Stimulated activated naive CD8-positive, alpha-beta T cell treated with anti-CD3 and anti-CD28 coated beads, Interleukin-15, Interleukin-2, amounts not matched to agents 100 U/mL and 50 U/mL, for 24 hours (primary cell): Measurements from ENCODE around the gene THRB.

Experiments used
- ATAC-seq: fragments of 150-1000 bp; cut with Tn5 transposase; one replicate; pipeline ENCODE4 v1.10.0; 2021
- DNase-seq: peaks from one replicate; pipeline ENCODE4 v3.0.0; 2021

THRB gene

GRCh38 chr3:24306518-24306917 lies 188.1 kb downstream of the THRB start:
- DNase-seq (no peak), ATAC-seq (no peak)

GRCh38 chr3:24305795-24306467 lies 188.7 kb downstream of the THRB start:
- ATAC-seq: no peak
- DNase-seq: no peak

DNA sequence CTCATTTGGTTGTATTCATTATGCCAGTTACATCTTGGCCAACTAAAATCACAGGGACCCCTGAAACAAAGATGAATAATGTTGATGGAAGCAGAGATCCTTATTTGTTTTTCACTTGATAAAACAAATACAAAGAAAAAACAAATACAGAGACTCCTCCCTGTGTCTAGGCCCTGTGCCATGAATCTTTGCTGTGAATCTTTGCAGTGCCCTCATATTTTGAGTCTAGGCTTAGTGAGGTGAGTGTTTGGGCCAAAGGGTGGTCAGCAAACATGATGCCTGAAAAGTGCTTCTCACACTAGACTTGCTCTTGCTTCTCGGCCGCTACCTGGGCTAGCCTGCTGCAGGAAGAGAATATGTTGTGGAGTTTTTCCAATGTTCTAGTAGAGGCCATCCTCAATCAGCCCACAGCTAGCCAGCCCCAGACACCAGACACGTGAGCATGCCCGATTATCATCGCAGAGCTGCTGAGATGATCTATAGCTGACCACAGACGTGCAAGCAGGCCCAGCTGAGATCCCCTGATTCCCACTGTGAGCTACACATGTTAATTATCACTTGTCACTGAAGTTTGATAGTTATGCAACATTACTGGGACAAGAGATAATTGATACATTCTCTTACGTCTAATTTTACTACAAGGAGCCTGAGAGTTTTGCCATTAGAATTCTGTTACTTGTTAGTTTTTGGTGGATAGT lies 191.4 kb downstream of the THRB start:
- ATAC-seq: no peak
- DNase-seq: no peak

GRCh38 chr3:24302396-24302795 lies 192.3 kb downstream of the THRB start:
- ATAC-seq: no peak
- DNase-seq: no peak

- DNase-seq (no peak), ATAC-seq (no peak)
Measured at GRCh38 chr3:24300949-24301348, 193.7 kb downstream of the THRB start.

DNA sequence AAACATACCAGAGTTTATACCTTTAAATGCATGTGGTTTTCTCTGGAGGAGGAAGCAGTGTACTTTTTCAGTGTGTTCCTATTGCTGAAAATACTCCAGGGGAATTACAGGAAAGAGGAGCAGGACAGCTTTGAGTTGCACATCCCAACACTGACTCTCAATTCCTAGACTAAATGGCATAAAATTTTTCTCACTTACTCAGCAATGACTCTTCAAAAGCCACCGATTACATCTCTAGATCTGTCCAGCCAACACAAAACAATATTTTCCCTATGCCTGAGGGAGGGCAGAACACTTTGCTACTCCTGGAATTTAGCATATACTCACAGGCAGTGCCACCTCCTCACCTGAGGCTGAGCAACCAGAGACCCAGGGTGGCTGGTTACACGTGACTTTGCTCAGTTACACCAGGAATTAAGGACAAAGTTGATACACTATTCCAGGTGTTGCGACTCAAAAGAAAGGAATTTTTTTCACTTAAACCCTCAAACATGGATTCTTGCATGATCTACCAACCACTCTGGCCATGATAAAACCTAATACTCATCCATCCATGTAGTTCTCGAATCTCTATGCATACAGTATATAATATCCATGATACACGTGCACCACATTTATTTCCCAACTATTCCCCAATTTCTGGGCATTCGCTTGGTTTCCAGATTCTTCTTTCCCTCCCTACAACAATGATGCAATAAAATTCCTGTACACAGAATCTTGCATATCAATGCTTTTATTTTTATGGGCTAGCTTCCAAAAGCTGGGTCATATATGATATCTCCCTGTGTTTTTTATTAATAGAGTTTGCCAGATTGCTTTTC lies 194.6 kb downstream of the THRB start:
- no peak for DNase-seq
- ATAC-seq: no peak

- ATAC-seq (no peak), DNase-seq (no peak)
Measured at GRCh38 chr3:24299246-24299805, 195.3 kb downstream of the THRB start.

- DNase-seq (no peak), ATAC-seq (no peak)
Measured at GRCh38 chr3:24296441-24297205, 198.0 kb downstream of the THRB start.

DNA sequence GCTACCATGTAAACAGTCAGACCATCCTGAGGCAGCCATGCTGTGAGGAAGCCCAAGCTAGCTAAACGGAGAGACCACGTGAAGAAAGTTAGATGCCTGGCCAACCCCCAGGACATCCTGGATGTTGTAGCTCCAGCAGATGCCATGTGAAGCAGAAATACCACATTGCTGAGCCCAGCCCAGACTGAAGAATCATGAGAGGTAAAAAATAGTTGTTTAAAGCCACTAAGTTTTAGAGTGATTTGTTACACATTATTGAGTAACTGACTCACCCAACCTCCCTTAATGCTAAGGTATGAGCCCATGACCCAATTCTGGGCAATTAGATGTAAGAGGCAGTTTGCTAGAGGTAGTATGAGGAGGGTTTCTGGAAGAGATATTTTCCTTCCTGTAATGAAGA lies 200.5 kb downstream of the THRB start:
- no peak for ATAC-seq
- no peak for DNase-seq

GRCh38 chr3:24291646-24292045 lies 203.0 kb downstream of the THRB start:
- DNase-seq (no peak), ATAC-seq (no peak)

GRCh38 chr3:24290596-24290995 lies 204.1 kb downstream of the THRB start:
- no peak for ATAC-seq
- DNase-seq: no peak

DNA sequence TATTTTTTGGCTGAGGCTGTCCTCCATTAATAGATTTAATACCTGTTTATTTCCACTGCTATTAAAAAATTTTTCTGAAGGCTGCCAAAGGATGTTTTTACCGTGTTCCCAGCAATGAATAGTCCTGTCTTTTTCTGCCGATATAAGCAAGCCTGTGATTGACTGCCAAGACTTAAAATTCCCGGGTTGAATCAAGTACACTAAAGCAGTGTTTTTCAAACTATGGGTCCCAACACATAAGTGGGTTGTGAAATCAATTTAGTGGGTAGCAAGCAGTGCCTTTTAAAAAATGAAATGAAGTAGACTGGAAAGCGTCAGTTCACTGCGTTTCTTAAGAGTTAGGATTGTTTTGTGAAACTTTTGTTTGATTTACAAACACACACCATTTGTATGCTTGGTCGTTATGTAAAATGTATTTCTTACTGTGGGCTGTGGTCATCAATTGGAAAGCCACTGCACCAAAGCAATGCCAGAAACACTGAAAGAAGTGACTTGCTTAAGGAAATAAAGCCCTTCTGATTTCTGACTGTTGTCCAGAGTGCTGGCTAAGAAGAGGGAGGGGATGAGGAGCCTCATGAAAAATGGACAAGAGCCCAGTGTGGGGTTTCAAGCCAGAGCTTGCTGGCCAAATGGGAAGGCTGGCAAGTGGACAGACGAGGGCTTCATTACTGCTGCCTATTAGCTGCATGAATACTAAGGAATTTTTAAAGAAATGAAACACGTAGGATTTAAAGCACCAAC lies 206.0 kb downstream of the THRB start:
- ATAC-seq (no peak), DNase-seq (no peak)

GRCh38 chr3:24287755-24288450 lies 206.7 kb downstream of the THRB start:
- ATAC-seq (no peak), DNase-seq (no peak)

- ATAC-seq (no peak), DNase-seq (no peak)
Measured at GRCh38 chr3:24286405-24286804, 208.2 kb downstream of the THRB start.

DNA sequence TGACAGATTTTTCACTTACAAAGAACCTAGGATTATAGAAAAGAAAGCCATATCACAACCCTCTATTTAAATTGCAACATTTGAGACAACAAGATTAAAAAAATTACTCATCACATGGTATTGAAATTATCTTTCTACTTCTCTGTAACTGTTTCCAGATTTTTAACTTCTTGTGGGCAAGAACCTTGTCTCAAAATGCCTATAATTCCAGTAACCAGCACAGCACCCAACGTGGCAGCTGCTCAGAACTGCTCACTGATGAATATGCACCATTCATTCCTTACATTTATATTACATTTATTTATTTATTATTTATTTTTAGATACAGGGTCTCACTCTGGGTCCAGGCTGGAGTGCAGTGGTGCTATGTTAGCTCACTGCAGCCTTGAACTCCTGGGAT lies 216.1 kb downstream of the THRB start:
- DNase-seq: no peak
- no peak for ATAC-seq

- DNase-seq (no peak), ATAC-seq (no peak)
Measured at GRCh38 chr3:24273491-24273890, 221.2 kb downstream of the THRB start.

GRCh38 chr3:24272875-24273274 lies 221.8 kb downstream of the THRB start:
- DNase-seq: no peak
- ATAC-seq: no peak

DNA sequence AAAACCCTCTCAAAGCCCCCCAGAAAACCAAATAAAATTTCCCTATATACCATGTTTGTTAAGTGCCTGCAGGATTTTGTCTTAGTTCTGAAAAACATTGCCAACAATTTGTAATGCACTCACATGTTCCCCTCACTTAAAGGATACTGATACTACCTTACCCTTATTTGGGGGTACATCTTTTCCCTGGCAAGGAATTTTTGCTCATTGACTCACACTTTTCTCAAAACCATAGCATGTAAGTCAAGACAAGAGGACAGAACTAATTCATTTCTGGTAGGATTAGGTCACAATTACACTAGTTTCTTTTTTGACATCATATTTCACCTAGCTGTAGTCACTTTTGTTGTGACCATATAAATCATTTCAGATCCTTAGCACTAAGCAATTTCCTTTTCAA lies 222.2 kb downstream of the THRB start:
- no peak for ATAC-seq

GRCh38 chr3:24271228-24271627 lies 223.4 kb downstream of the THRB start:
- no peak for ATAC-seq
- DNase-seq: no peak

More for the DNA sequence above, 222.2 kb downstream of the THRB start:
- DNase-seq: no peak

- DNase-seq: no peak
Measured at GRCh38 chr3:24270744-24271143, 223.9 kb downstream of the THRB start.

DNA sequence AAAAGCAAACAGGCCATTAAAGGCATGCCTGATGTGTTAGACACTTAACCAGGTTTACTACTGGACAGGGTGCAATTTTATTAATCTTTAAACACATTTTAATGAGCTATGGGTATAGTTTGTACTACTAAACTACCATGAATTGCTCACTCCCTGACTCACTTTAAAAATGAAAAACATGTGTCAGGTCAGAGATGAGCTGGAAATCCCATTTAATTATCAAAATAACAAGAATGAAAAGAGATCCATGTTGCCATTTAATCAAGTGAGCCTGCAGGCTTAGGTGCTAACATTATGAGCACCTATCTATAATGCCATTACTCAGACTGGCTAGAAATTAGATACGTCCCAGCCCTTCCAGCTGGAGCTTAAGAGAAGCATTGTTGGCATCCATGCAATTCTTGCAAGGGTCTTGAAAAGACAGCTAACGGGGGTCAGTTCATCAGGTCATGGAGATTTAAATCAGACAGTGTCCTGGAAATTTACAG lies 224.4 kb downstream of the THRB start:
- ATAC-seq (no peak), DNase-seq (no peak)

More at GRCh38 chr3:24270744-24271143, 223.9 kb downstream of the THRB start:
- no peak for ATAC-seq
